ENCODE data around the gene ANKS1B.
"Not testable (repeated sequence)": the region's sequence is repeated elsewhere in the genome, so short reads cannot be mapped to it uniquely, and the experiment has no call there.

ANKS1B gene

GRCh38 chr12:99765469-99766114 is 219.1 kb downstream of the ANKS1B start:
- no peak for DNase-seq (ENCODE audit: low spot score)

DNA sequence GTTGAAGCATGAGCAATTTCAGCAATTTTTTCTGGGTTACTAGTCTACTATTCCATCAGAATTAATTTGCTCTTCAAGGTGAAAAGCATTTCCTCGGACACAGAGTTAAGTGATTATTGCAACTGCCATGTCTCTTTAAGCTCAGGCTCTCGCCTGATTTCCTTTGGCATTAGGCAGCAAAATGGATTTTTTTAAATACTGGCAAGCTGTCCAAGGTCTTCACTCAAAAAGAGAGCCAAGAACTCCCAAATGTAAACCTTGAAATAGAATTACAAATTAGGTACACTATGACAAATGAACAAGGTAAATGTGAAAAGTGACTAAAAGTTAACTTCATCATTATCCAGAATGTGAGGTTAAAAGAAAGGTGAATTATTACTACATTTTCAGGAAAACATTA is 225.3 kb downstream of the ANKS1B start:
- no peak for DNase-seq (ENCODE audit: low spot score)

- no peak for DNase-seq (ENCODE audit: low spot score)
These were observed 225.7 kb downstream of the ANKS1B start for GRCh38 chr12:99758997-99759396.

DNA sequence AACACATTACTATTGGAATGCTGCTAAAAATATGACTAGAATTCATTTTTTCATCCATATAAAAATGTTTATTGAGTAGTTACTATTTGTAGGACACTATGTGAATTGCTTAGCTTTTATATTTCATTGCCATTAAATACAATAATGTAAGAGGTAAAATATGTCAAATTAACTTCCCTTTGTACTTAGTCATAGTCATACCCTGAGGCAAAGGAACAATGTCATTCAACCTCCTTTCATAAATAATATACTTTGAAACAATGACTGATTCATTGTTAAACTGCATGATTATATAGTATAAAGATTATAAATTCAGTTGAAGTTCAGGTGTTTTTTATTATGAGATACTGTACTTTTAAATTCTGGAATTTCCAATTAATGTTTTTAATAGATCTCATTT is 232.0 kb downstream of the ANKS1B start:
- no peak for DNase-seq (ENCODE audit: low spot score)

DNA sequence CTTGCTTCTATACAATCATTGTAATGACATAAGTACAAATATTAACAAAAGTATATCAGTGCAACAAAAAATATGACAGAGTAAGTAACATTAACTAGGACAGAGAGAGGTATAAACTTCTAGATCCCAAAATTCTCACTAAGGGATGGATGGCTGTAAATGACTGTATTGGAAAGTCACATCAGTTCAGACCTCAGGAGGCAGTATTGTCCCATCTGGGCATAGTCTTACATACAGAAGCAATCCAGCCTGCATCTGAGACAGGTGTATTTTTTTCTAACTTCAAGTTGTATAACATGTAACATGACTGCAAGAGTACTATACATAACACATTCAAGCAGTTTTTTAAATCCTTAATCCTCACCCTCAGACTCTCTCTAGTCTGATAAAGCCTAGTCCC is 238.2 kb downstream of the ANKS1B start:
- DNase-seq (ENCODE audit: low spot score) = no peak

- no peak for DNase-seq (ENCODE audit: low spot score)
These were observed 238.8 kb downstream of the ANKS1B start for GRCh38 chr12:99745895-99746294.

GRCh38 chr12:99745121-99745520 is 239.6 kb downstream of the ANKS1B start:
- DNase-seq (ENCODE audit: low spot score) = no peak

DNA sequence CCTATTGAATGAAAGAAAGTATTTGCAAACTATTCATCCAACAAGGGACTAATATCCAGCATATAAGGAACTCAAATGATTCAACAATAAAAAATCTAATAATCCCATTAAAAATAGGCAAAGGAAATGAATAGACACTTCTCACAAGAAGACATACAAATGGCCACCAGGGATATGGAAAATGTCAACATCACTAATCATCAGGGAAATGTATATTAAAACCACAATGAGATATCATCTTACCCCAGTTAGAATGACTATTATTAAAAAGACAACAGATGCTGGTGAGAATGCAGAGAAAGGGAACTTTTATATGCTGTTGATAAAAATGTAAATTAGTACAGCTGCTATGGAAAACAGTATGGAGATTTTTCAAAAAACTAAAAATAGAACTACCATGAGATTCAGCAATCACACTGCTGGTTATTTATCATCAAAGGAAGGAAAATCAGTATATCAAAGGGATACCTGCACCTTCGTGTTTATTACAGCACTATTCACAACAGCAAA is 247.9 kb downstream of the ANKS1B start:
- no peak for DNase-seq (ENCODE audit: low spot score)

GRCh38 chr12:99732131-99732530 is 252.6 kb downstream of the ANKS1B start:
- no peak for DNase-seq (ENCODE audit: low spot score)

DNA sequence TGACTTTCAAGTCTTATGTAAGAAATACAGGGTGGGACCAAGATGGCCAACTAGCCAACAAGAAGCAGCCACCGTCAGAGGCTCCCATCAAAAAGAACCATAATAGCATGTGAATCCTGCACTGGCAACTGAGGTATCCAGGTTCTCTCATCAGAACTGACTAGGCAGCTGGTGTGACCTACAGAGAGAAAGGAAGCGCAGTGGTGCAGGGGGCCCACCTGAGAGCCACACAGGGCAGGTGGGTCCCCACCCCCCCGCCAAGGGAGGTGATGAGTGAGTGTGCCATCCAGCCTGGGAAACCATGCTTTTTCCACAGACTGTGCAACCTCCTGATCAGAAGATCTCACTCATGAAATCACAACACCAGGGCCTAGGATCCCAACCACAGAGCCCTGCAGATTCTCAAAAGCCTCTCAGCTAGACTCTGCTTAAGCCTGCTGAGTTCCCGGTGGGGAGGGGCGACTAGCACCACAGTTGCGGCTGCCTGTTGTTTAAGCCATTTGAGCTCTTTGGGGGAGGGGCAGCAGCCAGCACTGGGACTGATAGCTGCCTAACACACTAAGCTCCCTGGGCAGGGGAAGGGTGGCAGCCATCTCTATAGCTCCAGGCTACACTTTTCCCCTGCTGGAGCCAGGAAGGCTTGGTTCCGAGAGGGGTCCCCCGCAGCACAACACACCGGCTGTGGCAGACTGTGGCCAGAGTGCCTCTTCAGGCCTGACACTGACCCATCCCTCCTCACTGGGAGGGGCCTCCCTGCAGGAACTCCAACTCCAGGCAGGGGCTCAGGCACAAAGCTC is 261.8 kb downstream of the ANKS1B start:
- peak; percentile 4 for DNase-seq (ENCODE audit: low spot score)

DNA sequence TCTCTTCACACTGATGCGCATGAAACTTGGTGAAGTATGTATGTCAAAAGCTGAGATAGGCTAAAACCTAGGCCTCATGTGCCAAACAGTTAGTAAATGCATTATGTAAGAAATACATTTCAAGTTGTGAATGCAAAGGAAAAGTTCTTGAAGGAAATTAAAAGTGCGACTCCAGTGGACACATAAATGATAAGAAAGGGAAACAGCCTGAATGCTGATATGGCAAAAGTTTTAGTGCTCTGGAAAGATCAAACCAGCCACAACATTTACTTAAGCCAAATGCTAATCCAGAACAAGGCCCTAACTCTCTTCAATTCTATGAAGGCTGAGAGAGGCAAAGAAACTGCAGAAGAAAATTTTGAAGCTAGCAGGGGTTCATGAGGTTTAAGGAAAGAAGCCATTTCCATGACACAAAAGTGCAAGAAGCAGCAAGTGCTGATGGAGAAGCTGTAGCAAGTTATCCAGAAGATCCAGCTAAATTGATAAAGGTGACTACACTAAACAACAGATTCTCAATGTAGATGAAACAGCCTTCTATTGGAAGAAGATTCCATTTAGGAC is 262.9 kb downstream of the ANKS1B start:
- DNase-seq (ENCODE audit: low spot score) = no peak

GRCh38 chr12:99720083-99720465 is 264.7 kb downstream of the ANKS1B start:
- DNase-seq (ENCODE audit: low spot score) = not testable (repeated sequence)

- DNase-seq (ENCODE audit: low spot score) = not testable (repeated sequence)
These were observed 265.2 kb downstream of the ANKS1B start for GRCh38 chr12:99719411-99720082.

DNA sequence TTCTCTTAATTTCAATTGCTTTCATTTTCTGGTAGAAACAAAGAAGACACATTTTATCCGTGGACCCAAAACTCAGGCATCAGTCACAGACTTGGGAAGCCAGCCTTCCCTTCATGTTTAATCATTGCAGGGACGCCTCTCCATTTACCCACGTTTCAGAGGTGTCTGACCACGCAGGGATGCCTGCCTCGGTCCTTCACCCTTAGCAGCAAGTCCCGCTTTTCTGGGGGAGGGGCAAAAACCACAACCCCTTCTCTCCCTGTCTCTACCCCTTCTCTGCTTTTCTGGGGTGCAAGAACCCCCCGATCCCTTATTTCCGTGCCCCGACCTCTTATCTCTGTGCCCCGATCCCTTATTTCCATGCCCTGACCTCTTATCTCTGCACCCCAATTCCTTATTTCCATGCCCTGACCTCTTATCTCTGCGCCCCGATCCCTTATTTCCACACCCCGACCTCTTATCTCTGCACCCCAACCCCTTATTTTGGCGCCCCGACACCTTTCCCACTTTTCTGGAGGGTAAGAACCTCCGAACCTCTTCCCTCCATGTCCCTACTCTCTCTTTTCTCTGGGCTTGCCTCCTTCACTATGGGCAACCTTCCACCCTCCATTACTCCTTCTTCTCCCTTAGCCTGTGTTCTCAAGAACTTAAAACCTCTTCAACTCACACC is 268.8 kb downstream of the ANKS1B start:
- not testable (repeated sequence) for DNase-seq (ENCODE audit: low spot score)

- not testable (repeated sequence) for DNase-seq (ENCODE audit: low spot score)
These were observed 269.8 kb downstream of the ANKS1B start for GRCh38 chr12:99714921-99715320.

DNA sequence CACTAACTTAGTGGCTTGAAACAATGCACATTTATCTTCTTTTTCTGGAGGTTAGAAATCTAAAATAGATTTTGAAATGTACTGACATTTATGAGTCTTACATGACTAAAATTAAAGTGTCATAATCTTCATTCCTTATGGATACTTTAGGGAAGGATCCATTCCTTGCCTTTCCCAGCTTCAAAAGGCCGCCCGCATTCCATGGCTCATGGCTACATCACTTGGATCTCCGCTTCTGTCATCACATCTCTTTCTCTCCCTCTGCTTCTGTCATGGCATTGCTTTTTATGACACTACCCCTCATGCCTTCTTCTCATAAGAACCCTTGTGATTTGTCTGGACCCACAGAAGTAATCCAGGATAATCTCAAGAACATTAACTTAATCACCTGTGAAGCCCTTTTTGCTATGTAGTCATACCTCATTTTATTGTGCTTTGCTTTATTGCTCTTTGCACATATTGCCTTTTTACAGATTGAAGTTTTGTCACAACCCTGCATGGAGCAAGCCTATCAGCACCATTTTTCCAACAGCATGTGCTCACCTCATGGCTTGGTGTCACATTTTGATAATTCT is 270.7 kb downstream of the ANKS1B start:
- DNase-seq (ENCODE audit: low spot score) = no peak

GRCh38 chr12:99712281-99712680 is 272.5 kb downstream of the ANKS1B start:
- no peak for DNase-seq (ENCODE audit: low spot score)

- no peak for DNase-seq (ENCODE audit: low spot score)
These were observed 273.5 kb downstream of the ANKS1B start for GRCh38 chr12:99711246-99711645.

GRCh38 chr12:99709619-99710018 is 275.1 kb downstream of the ANKS1B start:
- DNase-seq (ENCODE audit: low spot score) = no peak

- DNase-seq (ENCODE audit: low spot score) = no peak
These were observed 275.6 kb downstream of the ANKS1B start for GRCh38 chr12:99709116-99709515.

DNA sequence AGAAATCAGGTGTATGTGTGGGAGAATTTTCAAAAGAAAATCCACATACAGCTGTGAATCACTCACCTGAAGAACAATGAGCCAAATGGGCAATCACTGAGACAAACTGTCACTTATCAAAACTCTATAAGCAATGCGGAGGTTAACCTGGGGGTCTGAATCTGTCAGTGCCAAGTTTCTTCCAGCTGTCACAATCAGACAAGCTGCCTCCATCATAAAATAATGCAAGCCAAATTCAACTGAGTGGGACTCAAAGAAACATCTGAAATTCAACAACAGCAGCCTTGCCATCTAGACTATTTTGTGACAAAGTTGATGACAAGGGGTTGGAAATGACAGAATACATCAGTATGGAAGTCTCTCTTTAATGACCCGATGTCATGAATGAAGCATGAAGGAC is 276.9 kb downstream of the ANKS1B start:
- DNase-seq (ENCODE audit: low spot score) = no peak
